Tibial nerve (tissue), 3 donors: ENCODE measurements around the gene FCAMR.

Experiments
- CTCF ChIP-seq, 5 experiments: fragments of 200-600 bp in 3 of 5; fragments of 450-650 bp in 2 of 5; sonication (generic) in 3 of 5; IDR thresholded peaks; one replicate each; pipeline ENCODE4 v1.5.1; 2016 to 2019; ENCODE audit warnings: antibody characterized with exemption in 5 of 5, mild to moderate bottlenecking in 3 of 5, moderate library complexity in 2 of 5
- POLR2A ChIP-seq, 2 donors: fragments of 450-650 bp; IDR thresholded peaks; one replicate each; pipeline ENCODE4 v1.6.1; 2017; ENCODE audit warnings: antibody characterized with exemption in 2 of 2, mild to moderate bottlenecking in 2 of 2, moderate library complexity in 2 of 2

GRCh38 chr1:206945779-206946178 is 24.5 kb downstream of the FCAMR start:
- TF ChIP-seq CTCF (IDR thresholded peaks at IDR 0.05) (no peak), POLR2A (IDR thresholded peaks at IDR 0.05) (no peak)
